PC-3 (cell line): ENCODE measurements around the gene FCRL1.

Experiments used
- CTCF ChIP-seq: fragments of 300-600 bp; sonication (generic); conservative IDR thresholded peaks from 2 replicates; pipeline ENCODE4 v1.5.1; 2017; ENCODE audit warnings: antibody characterized with exemption, low read depth, mild to moderate bottlenecking, low read length
- EZH2phosphoT487 ChIP-seq: fragments of 300-600 bp; sonication (generic); IDR thresholded peaks from 2 replicates; pipeline ENCODE4 v1.6.1; 2018; ENCODE audit warnings: mild to moderate bottlenecking, antibody characterized with exemption, low read length, borderline replicate concordance

- TF ChIP-seq CTCF (no peak), EZH2phosphoT487 (no peak)
Measured at GRCh38 chr1:157775101-157775870, 44.6 kb downstream of the FCRL1 start.
